PFSK-1 (cell line): ENCODE measurements around the gene SLX9.

Experiments
- FOXP2 ChIP-seq: optimal IDR thresholded peaks from 2 replicates; pipeline ENCODE3; 2011; ENCODE audit warnings: borderline replicate concordance, control low read depth, inconsistent platforms; ENCODE audit not compliant: insufficient read depth; ENCODE audit errors: extremely low read length, extremely low read depth
- POLR2AphosphoS5 ChIP-seq: IDR thresholded peaks from 2 replicates; pipeline ENCODE4 v1.6.1; 2012; ENCODE audit warnings: low read depth, mild to moderate bottlenecking, control low read depth, low read length, moderate library complexity
- REST ChIP-seq, 2 experiments: IDR thresholded peaks; 2 replicates each; pipeline versions ENCODE4 v1.6.1 to v1.8.0; 2011 to 2012; ENCODE audit warnings: low read depth in 2 of 2, low read length in 2 of 2, control low read depth in 1 of 2, inconsistent platforms in 1 of 2, mild to moderate bottlenecking in 1 of 2, moderate library complexity in 1 of 2; ENCODE audit not compliant: insufficient read depth in 1 of 2
- SIN3A ChIP-seq: IDR thresholded peaks from 2 replicates; pipeline ENCODE4 v1.6.1; 2012; ENCODE audit warnings: mild to moderate bottlenecking, low read length, moderate library complexity, borderline replicate concordance; ENCODE audit not compliant: insufficient read depth
- TAF1 ChIP-seq: IDR thresholded peaks from 2 replicates; pipeline ENCODE4 v1.6.1; 2012; ENCODE audit warnings: low read length, control low read depth, borderline replicate concordance; ENCODE audit not compliant: insufficient read depth

DNA sequence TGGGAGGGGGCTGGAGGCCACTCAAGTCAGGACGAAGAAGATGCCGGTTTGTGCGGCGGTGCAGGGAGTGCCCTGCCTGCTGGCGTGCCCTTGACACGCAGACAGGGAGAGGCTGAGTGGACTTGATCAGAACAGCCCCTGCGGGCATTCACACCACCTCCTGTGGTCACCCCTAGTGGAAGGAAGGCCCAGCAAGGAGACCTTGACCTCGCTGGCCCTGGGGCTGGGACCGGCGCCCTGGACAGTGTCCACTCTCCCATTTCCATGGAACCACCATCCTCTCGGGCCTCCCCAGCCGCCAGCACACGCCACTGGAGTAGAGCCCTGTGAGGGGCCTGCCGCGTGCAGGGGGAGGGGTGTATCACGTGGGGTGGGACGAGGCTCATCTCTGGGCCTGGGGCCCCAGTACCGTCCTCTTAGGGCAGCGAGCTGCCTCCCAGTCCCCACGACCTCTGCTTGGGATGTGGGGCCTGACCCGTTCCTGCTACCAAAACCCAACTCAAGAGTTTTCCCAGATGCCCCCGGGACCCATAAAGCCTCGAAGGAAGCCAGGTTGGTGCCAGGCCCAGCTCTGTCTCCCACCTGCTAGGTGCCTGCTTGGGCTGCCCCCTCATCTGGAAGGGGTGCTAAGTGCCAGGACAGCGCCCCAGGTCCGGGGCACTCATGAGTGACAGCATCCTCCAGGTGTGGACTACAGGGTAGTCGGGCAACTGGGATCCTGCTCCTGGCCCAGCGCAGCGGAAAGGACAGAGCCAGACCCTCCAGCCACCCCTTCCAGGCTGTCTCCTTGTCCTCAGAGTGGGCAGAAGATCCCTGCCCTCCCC, 62.8 kb downstream of the SLX9 start:
- TF ChIP-seq REST (IDR thresholded peaks at IDR 0.05; ENCODE audit: insufficient read depth in 1 of 2, low read depth in 2 of 2, low read length in 2 of 2) (no peak), POLR2AphosphoS5 (no peak), TAF1 (no peak), SIN3A (no peak), FOXP2 (no peak)
